Activated gamma-delta T cell treated with anti-CD3 and anti-CD28 coated beads, Interleukin-2, amount 50 U/mL, for 16 hours (primary cell): Measurements from ENCODE around the gene PEX14.

Source experiments
- DNase-seq: peaks from one replicate; pipeline ENCODE4 v3.0.0-alpha.2; 2020; ENCODE audit warnings: low read depth

PEX14 gene

DNA sequence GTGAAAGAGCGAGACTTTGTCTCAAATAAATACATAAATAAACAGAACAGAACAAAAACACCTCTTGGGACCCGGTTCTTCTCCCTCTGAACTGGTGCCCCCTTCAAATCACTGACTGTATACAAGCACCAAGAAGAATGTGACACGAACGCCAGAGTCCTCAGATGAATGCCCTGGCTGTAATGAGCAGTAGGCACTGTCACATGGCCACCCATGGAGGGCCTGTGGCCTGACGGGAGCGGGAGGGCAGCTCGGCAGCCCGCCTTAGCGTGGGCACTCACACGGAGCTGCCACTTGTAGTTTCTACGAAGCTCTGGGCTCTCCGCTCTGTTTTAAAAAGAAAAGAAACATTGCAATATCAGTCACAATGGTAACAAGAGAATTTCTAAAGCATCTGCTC, 146.0 kb downstream of the PEX14 start:
- no peak for DNase-seq

DNA sequence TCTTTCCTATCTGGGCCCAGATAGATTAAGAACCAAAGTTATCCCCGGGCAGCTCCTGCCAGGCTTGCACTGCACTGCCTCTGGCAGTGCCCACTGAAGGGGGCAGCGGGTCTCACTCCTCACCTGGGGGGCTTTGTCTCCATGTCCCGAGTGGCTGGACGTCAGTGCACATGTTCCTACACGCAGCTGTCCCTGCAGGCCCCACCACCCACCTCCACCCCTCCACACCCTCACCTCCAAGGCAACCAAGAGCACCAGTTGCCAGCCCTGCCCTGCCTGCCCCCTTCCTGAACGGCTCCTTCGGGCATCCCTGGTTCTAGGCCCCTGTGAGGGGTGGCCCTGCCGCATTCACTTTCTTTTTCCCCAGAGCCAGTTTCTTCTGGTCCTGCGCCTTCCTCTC, 147.2 kb downstream of the PEX14 start:
- DNase-seq, result no peak

GRCh38 chr1:10622910-10623685, 148.3 kb downstream of the PEX14 start:
- DNase-seq, result no peak

DNA sequence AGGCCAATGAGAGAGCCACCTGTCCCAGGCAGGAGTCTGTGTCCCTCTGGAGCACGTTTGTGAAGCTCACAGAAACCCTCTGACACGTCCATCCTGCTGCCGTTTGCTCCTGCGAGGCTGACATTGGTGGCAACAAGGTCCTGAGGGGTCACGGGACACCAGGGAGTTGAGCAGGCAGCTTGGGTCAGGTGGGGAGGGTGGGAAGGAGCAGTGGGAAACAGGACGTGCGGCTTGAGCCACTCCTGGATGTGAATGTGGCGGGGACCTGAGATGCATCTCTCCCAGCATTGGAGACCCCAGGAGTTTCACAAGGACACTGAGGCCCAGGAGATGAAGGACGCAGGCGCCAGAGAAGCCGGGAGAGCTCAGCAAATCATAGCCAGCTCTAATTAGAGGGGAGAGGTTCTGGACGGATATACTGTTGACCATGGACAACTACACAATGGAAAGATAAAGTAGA, 149.0 kb downstream of the PEX14 start:
- no peak for DNase-seq

GRCh38 chr1:10624256-10625050, 149.7 kb downstream of the PEX14 start:
- DNase-seq, result no peak

DNA sequence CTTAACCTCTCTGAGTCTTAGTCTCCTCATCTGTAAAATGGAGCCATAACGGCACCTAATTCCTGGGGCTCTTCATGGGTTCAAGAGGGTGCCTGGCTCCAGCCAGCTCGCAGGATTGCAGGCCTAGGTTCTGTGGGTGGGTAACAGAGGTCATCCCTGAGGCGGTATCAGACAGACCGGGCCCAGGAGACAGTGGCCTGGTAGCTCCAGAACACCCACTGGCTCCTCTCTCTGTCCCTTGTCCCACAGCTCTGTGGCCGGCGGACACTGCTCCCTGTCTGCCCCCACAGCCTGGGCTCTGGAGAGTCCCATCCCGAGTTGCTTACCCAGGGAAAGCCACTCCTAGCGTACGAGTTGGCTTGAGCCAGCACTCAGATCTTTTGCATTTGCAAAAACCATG, 150.3 kb downstream of the PEX14 start:
- DNase-seq, result no peak

GRCh38 chr1:10625554-10625953, 150.8 kb downstream of the PEX14 start:
- no peak for DNase-seq

DNA sequence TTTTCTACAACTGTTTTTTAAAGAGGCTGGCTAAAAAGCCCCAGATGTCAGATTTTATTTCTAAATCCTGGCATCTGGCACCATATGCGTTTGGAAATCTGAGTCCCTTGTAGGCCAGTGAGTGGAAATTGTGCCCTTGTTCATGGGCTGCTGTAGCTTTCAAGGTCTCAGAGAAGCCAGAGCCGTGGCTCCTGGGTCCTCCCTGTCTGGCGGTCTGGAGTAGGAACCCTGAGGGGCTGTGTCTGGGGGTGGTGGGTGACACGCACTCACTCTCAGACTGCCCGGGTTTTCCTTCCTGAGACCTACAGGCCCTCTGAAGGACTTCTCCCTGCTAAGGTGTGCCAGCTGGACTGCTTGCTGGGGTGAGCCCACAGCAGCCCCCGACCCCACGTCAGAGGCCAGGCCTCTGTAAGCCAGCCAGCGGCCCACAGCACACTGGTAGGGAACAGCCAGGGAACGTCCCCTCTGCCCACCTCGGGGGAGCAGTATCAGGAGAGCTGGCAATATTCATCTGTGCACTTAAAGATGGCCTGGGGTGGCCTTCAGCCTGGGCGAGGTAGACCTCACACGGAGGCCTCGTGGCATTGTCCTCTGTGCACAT, 151.5 kb downstream of the PEX14 start:
- no peak for DNase-seq

DNA sequence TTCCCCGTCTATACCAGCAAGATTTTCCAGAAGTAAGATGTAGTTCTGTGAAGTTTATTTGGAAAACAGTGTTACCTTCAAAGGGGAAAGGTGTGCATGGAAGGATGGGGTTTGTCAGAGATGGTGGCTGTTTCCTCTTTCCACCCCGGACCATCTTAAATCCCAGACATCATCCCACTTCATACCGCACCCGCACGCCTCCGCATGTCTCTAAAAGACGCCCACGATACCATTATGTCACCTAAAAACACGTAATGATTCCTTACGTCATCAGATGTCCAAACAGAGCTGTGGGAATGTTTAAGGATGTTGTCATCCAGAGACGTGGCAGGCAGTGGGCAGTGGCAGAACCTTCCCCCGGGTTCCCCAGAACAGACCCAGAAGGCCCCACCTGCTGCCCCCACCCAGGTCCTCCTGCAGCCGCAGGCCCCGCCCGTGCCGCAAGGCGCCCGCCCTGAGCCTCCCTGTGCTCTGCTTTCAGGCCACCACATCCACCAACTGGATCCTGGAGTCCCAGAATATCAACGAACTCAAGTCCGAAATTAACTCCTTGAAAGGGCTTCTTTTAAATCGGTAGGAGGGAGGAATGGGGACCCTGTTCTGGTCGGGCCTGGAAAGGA, 152.2 kb downstream of the PEX14 start:
- no peak for DNase-seq

DNA sequence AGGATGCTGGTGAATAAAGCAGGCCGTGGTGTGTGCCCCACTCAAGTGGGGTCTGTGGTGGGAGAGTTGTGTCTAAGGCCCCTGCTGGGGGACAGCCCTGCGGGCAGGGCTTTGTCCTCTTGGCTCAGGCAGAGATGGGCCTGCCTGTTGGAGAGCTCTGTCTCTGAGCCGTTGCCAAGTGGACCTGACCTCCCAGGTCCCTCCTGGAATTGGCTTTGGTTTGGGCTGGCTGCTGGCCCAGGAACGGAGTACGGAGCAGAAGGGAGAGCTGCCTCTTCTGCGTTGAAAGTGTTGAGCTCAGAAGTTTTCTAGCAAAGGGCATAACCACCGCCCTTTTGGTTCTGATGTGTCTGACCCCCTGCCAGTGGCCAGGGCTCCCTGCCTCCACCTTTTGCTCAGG, 153.9 kb downstream of the PEX14 start:
- no peak for DNase-seq

DNA sequence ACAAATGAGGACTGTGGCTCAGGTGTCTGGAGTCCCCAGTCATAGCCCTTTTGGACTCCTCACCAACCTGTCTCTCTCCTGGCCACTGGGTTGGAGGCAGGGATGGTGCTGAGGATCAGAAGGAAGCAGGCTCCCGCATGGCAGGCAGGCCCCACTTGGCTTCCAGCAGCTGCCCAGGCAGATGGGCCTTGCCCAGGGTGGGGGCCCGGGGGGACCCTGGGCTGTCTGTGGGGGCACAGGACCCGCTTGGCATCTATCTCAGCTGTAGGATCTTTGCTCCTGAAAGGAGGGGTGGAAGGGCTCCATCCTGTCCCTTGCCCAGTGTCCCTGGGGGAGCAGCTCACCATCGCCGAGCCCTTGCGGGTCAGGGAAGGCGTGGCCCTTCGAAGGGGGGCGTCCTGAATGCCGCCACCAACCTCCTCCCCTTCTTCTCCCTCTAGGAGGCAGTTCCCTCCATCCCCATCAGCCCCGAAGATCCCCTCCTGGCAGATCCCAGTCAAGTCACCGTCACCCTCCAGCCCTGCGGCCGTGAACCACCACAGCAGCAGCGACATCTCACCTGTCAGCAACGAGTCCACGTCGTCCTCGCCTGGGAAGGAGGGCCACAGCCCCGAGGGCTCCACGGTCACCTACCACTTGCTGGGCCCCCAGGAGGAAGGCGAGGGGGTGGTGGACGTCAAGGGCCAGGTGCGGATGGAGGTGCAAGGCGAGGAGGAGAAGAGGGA, 154.5 kb downstream of the PEX14 start:
- no peak for DNase-seq

- no peak for DNase-seq
Observed at GRCh38 chr1:10629816-10630571, 155.2 kb downstream of the PEX14 start.

GRCh38 chr1:10630661-10631120, 155.9 kb downstream of the PEX14 start:
- no peak for DNase-seq

DNA sequence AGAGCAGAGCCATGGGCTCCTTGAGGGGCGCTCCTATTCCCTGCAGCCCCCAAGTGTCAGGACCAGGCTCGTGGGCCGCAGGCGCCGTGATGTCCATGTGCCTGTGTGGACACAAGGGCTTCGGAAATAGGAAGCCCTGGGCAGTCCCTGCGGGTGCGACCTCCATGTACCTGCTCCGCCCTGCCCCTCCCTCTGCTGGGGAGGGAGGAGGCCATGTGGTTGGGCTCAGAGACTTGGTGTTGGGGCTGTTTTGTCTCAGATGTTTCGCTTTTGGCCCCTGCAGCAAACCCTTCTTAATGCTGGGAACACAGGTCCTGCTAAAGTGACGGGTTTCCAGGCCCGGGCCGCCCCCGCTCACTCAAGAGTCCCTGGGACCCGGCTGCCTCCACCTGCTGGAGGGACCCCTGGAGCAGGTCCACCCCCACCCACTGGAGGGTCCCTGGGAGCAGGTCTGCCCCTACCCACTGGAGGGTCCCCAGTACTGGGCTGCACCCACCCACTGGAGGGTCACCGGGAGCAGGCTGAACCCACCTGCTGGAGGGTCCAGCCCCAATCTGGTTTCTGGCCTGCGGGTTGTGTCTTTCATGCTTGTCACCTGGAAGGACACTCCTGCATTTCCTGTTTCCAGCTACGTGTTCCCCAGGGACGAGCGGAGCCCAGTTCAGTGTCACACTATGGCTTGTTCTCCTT, 156.5 kb downstream of the PEX14 start:
- no peak for DNase-seq

DNA sequence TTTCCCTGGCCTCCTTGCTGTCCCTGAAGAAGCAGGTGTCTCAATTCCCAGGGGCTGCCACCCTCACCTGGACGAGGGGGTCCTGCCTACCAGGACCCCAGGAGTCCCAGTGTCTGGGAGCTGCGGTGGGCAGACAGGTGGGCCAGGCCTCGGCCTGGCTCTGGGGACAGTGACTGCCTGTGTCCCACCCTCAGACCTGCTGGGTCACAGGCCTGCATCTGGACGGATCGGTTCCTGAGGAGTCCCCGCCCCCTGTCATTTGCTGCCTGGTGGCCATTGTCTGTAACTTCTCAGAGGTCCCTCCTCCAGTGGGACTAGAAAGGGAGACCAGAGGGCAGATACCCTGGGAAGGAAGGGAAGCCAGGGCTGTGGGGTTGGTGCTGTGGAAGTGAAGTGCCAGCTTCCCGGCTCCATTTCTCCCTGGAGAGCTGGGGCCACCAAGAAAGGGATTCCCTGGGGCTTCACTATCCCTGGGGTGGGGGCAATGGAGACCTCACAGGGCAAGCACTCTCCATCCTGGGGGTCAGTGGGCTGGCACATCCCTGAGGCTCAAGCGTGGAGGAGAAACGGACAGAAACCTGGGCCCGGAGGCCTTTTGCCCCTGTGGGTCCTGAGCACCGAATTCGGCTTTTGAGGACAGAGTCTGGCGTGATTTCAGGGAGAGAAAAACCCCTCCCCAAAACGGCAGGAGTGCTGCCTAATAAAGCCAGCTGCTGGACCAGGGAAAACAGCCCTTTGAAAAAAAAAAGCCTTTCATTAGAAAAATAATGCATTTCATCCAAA, 157.3 kb downstream of the PEX14 start:
- DNase-seq, result no peak

DNA sequence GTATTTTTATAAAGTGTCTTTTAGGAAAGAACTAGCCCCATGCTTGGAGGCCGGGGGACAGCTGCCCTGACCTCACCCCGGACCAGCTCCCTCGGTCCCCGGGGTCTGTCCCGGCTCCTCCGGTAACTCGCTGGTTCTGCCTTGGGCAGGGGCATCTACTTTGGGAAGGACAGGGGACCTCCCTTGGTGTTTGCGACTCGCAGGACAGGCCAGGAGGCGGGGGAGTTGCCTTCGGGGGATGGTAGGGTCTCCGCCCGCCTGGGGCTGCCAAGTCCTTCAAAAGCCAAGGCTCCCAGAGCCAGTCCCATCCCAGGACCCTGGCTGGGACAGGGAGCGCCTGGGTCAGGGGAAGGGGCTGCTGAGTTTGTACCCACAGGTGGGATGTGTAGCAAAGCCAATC, 157.9 kb downstream of the PEX14 start:
- DNase-seq, result no peak

- DNase-seq, result no peak
Observed at GRCh38 chr1:10633416-10633815, 158.7 kb downstream of the PEX14 start.

GRCh38 chr1:10634075-10634427, 159.3 kb downstream of the PEX14 start:
- DNase-seq, result no peak

DNA sequence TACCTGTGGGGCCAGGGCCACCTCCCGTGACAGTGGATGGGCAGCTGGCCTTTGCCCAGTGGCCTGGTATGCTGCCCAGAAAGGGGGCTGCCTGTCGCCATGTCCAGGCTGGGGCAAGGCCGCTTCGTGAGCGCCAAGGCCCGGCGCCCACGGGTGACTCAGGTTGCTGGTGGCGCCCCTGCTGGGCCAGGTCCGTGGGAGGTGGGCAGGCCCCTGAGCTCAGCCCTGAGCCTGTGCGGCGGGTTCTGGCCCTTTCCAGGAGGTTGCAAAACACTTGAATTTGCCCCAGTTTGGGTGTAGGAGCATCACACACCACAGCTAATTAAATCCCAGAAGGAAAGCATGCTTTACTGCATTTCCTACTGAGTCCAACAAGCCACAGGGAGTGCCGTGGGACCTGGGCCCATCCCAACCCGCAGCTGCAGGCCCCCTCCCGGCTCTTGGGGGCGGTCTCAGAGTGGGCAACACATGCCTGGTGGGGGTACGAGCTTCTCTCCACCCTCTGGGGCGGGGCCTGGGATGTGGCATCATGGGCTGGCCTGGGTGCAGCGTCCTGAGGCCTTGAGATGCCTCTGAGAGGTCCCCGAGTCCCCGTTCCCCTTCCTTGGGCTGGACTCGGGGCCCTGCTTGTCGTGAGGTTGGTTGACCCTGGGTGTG, 159.8 kb downstream of the PEX14 start:
- no peak for DNase-seq
